SIG-M5 treated with dmso at 0.1 percent for 504 hours (cell line): Measurements from ENCODE around the gene MLLT3.
A peak's percentile ranks its signal among the peaks of the same experiment; 100 is the strongest.

Experiments
- DNase-seq: peaks from one replicate; lab custom pipeline; 2025; ENCODE audit not compliant: unreplicated experiment; lab: John Stamatoyannopoulos, UW

Gene MLLT3

DNA sequence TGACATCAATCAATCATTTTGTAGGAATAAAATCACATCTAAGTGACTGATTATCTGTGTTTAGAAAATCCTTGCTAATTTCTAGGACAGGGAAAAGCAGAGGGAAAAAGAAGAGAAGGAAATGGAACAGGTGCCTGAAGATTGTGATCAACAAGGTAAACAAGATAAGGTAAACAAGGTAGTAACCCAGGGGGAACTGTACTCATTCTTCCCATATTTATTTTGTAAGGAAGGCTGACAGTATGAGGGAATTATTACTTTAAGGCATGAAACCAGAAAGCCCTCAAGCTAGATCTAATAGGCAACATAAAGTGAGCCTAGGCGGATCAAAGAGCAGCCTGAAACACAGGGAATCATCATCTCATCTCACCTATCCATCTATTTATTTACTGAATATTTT is 231.1 kb downstream of the MLLT3 start:
- DNase-seq, result no peak

- DNase-seq, result no peak
Observed at GRCh38 chr9:20390400-20390799, 231.9 kb downstream of the MLLT3 start.

DNA sequence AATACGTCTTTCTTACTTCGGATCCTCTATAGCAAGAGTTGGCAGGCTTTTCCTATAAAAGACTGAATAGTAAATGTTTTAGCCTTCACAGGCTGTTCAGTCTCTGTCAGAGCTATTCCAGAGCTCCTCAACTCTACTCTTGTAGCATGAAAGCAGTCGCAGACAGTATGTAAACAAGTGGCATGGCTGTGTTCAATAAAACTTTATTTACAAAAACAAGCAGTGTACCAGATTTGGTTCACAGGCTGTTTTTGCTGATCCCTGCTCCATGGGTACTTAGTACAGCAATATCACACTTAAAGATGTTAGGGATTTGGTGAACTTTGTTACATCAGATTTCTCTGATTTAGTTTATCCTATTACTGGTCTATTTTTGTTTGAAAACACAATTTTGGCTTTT is 235.2 kb downstream of the MLLT3 start:
- DNase-seq, result no peak

GRCh38 chr9:20384642-20385041 is 237.7 kb downstream of the MLLT3 start:
- no peak for DNase-seq

GRCh38 chr9:20382460-20383071 is 239.7 kb downstream of the MLLT3 start:
- DNase-seq, result peak; percentile 7

DNA sequence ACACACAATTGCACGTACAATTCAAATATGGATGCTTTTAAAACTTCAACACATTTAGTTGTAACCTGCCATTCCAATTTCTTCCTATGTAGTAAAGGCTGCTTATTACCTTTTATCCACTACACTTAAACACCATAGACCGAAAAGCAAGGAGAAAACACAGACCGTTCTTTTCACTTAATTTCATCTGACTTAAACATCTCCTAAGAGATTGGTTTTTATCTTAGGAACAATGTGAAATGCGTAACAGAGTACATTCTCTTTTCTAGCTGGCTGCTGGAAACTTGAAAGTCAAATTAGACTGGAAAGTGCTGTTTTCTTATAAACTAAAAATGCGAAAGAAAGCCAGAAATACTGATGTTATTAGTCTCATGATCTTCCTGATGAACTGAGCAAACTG is 241.8 kb downstream of the MLLT3 start:
- DNase-seq, result no peak

DNA sequence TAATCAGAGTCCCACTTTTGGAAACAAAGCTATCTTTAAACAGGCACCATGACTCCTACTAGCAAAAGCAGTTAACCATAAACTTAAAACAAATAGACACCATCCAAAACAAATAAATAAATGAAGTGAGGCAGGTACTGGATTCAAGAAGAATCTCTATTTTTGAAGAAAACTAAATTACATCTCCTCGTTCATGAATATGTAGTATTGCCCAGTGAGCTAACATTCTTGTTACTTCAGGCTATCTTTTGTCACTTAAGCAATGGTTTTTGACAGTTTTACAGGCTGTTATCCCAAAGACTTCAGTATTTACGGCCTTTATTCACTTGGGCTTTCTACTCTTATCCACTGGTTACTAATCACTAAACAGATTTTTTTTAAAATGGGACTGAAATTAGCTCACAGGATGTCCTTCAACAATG is 242.5 kb downstream of the MLLT3 start:
- DNase-seq, result no peak

- DNase-seq, result no peak
Observed at GRCh38 chr9:20378851-20379250, 243.4 kb downstream of the MLLT3 start.

- no peak for DNase-seq
Observed at GRCh38 chr9:20377790-20378189, 244.5 kb downstream of the MLLT3 start.

DNA sequence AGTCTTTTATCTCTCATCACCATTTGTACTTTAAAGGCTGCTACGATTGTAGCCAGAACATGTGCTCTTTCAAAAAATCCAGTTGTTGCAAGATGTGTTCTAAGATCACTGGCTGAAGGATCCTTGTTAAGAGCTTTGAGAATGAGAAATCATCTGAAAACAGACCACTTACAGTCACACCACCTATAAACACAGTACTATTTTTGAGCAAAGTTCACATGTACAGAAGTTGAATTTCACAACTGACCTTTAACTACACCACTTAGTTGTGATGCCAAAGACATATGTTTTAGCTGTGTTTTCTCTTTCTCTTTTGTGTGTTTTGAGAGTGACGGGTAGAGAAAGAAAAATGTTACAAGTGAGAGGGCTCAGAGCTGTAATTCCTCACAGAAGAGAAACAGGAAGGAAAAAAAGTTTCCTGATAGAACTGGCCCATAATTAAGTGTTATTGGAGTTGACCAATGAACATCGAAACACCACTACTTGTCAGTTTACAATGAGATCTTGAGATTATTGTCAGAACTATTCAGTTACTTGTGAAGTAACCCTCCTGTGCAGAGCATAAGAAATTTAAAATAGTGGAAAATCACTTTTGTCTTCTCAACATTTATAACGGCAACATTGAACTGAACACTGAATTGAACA is 245.4 kb downstream of the MLLT3 start:
- no peak for DNase-seq

GRCh38 chr9:20376042-20376441 is 246.3 kb downstream of the MLLT3 start:
- DNase-seq, result no peak

DNA sequence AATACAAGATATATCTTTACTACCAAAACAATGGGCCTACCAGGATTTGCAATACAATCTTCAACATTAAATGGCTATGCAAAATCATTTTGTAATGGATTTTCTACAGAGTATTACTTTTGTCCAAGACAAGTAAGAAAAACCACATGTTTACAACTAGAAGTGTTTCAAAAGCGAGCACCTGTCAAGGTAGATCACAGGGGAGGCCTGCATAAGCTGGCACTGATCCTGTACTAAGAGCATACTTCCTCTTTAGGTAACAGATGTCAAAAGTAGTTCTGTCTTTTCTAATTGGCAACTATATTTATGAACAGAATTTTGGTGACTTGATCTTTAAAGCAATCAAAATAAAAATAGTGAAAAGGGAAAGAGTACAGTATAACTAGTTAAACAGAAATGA is 249.0 kb downstream of the MLLT3 start:
- no peak for DNase-seq

DNA sequence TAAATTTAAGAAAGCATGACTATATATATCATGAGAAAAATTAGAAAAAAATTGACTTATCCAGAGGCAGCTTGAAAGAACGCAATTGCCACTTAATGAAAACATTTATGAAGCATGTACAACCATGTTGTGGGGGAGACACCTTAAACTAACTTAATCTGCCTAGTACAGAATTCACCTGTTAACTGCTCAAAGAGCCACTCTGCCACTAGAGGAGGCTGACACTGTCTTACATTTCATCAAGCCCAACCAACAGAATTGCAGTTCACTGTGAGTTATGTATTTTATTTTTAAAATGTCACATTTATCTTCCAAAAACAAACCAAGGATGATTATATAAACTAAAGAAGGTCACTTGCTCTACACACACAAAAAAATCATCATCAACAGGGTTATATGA is 252.9 kb downstream of the MLLT3 start:
- DNase-seq, result no peak

- no peak for DNase-seq
Observed at GRCh38 chr9:20367855-20368254, 254.4 kb downstream of the MLLT3 start.

GRCh38 chr9:20364959-20365358 is 257.3 kb downstream of the MLLT3 start:
- no peak for DNase-seq

DNA sequence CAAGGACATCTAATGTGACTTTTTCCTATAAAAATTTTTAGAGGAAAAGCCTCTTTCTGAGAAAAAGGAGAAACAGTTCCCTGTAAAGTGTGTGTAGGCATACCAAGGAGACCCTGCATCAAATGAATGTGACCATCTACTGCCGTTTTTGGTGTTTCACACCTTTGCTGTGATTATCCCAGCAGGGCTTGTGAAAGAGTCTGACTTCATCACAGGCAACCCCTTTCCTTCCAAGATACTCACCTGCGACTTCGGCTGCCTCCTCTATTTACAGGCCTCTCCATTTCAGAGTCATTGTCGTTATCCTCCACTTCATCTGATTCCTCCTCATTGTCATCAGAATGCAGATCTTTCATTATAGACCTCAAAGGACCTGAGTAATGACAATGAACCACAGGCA is 259.1 kb downstream of the MLLT3 start:
- no peak for DNase-seq

- DNase-seq, result no peak
Observed at GRCh38 chr9:20361656-20362570, 260.4 kb downstream of the MLLT3 start.

DNA sequence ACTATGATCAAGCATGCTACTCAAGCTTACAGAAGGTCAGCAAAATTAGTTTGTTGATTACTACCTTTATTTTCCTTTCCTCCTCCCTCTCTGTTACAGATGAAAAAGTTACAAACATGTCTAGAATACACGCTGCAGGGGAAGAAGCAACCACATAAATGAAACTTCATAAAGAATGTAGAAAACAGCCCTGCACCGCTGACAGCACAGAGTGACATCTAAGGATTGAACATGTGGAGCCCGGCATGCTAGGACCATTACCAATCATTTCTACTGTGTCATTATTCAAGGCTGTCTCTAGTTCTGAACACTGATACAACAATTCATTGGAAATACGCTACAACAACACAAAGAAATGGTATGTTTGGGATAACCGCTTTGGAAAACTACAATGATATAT is 261.1 kb downstream of the MLLT3 start:
- no peak for DNase-seq

- peak; percentile 50 for DNase-seq
Observed at GRCh38 chr9:20358207-20358606, 264.1 kb downstream of the MLLT3 start.

DNA sequence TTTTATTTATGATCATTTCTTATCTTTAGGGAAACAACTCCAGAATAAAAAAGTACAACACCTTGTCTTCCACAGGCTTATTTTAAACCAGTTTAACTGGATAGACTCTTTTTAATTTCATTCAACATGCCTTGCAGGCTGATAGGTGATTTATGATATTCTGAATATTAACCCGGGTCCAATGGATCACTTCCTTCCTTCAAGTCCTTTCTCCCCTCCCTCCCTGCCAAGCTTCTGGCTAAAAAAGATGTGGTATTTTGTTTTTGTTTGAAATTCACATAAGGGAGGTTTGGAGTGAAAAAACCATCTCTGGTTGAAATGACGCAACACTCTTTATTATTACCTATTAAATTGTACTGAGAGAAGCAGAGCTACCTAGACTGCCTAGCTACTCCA is 265.3 kb downstream of the MLLT3 start:
- no peak for DNase-seq

DNA sequence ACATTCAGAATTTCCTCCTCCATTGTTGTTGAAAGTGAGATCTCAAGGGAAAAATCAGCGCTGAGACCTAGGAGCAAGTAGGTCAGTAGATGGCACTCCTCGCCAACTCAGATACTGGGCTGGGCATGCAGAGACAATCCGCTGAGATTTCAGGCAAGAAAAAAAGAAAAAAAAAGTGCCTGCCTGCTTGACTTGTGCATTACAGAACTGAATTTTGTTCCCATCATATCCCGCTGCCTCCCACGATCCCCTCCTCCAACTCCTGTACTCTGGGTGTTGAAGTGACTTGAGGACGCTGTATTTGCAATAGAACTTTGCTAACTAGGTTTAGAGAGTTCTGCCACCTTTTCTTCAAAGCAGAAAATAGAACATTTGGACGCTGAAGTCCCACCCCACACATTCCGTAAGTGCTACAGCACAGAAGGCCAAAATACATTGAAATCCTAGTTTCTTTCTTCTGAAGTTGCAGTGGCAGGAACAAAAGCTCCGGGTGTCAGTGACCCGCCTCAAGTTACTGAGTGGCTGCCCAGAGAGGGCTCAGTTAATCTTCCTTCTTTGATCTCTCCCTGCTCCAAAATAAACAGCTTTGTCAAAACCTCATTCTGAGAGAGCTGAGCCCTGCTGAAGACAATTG is 265.8 kb downstream of the MLLT3 start:
- peak; percentile 6 for DNase-seq

DNA sequence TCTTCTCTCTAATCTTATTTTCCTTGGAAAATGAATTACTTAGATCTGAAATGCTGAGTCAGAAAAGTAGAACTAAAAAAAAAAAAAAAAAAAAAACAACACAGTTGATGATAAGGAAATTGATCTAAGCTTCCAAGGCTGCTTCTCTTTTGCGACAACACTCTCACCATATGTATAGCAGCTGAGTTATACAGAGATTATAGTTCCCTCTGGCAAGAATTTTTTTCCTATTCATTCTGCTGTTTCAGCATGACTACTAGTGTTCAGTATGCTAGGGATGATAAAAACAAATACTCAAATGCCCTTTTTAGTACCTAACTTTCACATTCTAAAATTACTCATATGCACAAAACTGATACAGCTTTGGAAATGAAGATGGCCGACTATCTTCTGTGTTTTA is 267.3 kb downstream of the MLLT3 start:
- no peak for DNase-seq
